Retinal pigment epithelial cell (primary cell): ENCODE measurements around the gene TAF1L.

Experiments
- DNase-seq: peaks from one replicate; pipeline ENCODE4 v3.0.0-alpha.2; 2010; ENCODE audit warnings: low read depth
- H3K4me3 ChIP-seq: 2 replicates; pipeline ENCODE4 v1.5.1; 2011; ENCODE audit warnings: mild to moderate bottlenecking, low read length, control low read depth, moderate library complexity
- TF ChIP-seq, protein P1 (sequence below): conservative IDR thresholded peaks from 2 replicates; pipeline ENCODE4 v1.5.1; 2011; ENCODE audit warnings: low read depth, low read length, control low read depth, inconsistent platforms

Gene TAF1L, protein sequence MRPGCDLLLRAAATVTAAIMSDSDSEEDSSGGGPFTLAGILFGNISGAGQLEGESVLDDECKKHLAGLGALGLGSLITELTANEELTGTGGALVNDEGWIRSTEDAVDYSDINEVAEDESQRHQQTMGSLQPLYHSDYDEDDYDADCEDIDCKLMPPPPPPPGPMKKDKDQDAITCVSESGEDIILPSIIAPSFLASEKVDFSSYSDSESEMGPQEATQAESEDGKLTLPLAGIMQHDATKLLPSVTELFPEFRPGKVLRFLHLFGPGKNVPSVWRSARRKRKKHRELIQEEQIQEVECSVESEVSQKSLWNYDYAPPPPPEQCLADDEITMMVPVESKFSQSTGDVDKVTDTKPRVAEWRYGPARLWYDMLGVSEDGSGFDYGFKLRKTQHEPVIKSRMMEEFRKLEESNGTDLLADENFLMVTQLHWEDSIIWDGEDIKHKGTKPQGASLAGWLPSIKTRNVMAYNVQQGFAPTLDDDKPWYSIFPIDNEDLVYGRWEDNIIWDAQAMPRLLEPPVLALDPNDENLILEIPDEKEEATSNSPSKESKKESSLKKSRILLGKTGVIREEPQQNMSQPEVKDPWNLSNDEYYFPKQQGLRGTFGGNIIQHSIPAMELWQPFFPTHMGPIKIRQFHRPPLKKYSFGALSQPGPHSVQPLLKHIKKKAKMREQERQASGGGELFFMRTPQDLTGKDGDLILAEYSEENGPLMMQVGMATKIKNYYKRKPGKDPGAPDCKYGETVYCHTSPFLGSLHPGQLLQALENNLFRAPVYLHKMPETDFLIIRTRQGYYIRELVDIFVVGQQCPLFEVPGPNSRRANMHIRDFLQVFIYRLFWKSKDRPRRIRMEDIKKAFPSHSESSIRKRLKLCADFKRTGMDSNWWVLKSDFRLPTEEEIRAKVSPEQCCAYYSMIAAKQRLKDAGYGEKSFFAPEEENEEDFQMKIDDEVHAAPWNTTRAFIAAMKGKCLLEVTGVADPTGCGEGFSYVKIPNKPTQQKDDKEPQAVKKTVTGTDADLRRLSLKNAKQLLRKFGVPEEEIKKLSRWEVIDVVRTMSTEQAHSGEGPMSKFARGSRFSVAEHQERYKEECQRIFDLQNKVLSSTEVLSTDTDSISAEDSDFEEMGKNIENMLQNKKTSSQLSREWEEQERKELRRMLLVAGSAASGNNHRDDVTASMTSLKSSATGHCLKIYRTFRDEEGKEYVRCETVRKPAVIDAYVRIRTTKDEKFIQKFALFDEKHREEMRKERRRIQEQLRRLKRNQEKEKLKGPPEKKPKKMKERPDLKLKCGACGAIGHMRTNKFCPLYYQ (N-terminal part only)

DNA sequence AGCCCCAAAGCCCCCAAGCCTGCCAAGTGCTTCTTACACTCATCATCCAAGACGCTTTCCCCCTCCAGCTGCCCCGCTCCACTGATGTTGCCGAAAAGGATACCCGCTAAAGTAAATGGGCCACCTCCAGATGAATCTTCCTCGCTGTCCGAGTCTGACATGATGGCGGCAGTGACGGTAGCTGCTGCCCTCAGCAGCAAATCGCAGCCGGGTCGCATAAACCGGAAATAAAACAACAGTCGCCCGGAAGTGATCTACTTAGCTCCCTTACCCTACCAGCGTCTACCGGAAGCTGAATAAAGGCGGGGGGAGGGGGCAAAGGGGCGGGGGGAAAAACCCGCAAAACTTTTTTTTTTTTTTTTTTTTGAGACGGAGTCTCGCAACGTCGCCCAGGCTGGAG, at the start of gene TAF1L:
TSS of gene TAF1L (minus strand) at position 308 of the 400 bp plus-strand sequence. CDS start at position 218, 90 bp downstream.
- TF ChIP-seq, protein P1, sequence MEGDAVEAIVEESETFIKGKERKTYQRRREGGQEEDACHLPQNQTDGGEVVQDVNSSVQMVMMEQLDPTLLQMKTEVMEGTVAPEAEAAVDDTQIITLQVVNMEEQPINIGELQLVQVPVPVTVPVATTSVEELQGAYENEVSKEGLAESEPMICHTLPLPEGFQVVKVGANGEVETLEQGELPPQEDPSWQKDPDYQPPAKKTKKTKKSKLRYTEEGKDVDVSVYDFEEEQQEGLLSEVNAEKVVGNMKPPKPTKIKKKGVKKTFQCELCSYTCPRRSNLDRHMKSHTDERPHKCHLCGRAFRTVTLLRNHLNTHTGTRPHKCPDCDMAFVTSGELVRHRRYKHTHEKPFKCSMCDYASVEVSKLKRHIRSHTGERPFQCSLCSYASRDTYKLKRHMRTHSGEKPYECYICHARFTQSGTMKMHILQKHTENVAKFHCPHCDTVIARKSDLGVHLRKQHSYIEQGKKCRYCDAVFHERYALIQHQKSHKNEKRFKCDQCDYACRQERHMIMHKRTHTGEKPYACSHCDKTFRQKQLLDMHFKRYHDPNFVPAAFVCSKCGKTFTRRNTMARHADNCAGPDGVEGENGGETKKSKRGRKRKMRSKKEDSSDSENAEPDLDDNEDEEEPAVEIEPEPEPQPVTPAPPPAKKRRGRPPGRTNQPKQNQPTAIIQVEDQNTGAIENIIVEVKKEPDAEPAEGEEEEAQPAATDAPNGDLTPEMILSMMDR, result no peak
- DNase-seq, result no peak
- no peak within 1 kb of the TSS for H3K4me3 ChIP-seq

DNA sequence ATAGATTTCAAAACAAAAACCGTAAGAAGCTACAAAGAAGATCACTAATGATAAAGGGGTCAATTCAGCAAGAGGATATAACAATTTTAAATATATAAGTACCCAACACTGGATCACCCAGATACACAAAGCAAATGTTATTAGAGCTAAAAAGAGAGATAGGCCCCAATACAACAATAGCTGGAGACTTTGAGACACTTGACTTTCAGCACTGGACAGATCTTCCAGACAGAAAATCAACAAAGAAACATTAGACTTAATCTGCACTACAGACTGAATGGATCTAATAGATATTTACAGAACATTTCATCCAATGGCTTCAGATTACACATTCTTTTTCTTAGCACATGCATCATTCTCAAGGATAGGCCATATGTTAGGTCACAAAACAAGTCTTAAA, 46.3 kb upstream of the TAF1L start:
- H3K4me3 ChIP-seq, result no peak overlapping the region
- DNase-seq, result no peak
- TF ChIP-seq, protein P1, result no peak

DNA sequence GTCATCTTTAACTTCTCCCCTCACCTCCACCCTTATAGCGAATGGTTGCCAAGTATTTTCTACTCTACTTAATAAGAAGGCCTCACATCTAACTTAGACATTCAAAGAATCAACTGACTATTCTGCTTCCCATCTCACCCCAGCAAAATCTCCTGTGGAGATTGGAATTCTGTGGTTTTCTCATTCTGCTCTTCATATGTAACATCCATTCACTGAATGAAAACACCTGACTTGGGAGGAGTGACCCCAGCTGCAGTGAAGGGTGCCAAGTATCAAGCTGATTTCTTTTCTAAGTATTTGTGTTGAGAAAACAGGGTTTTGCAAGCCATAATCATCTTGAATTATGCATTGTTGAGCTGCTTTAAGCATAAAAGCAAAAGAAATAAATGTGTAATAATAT, 42.5 kb upstream of the TAF1L start:
- DNase-seq, result no peak
- TF ChIP-seq, protein P1, result no peak
- no peak overlapping the region for H3K4me3 ChIP-seq

DNA sequence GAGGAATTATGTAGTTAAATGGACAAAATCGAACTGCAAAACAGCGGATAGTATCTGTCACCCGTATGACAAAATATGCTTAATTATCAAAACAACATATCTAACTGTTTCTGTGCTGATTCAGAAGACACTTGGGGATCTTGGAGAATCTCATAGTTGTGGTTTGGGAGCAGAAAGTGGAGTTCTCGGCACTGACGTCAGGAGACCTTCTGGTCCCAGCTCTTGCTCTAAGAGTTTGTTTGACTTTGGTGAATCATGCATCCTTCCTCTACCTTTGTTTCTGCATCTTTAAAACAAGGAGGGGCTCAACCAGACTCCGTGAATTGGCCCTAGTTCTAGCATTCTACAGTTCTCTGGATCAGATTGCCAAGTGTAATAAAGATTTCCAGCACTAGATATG, 37.0 kb upstream of the TAF1L start:
- TF ChIP-seq, protein P1, result no peak
- H3K4me3 ChIP-seq, result no peak overlapping the region
- no peak for DNase-seq

DNA sequence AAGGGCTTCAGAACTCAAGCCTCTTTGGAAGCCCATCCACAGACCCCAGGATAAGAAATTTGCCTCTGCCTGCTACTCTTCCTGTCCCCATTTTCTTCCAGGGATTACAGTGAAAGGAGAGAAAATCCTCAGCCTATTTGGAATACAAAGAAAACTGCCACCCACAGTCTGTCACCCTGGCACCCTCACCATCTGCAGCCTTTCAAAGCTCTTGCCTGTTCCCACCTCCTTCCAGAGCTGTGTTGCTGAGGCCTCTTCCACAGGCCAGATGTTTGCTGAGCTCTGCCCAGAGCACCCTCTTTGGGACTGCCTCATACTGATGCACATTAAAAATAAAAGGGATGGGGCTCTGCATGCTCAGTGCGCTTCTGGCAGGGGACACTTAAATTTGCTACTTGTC, 35.9 kb upstream of the TAF1L start:
- DNase-seq, result no peak
- TF ChIP-seq, protein P1, result no peak
- no peak overlapping the region for H3K4me3 ChIP-seq

DNA sequence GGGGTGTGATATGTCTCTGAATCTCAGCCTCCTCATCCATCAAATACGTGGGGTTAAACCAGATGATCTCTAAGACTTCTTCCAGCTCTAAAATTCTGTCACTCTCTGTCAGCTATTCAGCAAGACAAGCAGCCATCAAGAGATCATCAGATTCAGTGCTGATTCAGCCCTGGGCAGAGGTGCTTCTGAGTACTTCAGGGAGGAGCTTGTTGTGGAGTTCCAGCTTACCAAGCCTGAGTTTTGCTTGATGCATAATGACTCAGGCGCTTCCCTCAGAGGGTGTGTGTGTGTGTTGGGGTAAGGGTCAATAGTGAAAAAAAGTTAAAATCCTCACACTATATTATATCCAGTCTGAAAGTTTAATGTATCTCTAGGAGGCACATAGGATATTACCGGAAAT, 29.6 kb upstream of the TAF1L start:
- DNase-seq, result no peak
- no peak overlapping the region for H3K4me3 ChIP-seq
- TF ChIP-seq, protein P1, result no peak
